GM12865 (cell line): ENCODE measurements around the gene EID2B.
A peak's percentile ranks its signal among the peaks of the same experiment; 100 is the strongest.

Source experiments
- DNase-seq: peaks from one replicate; pipeline ENCODE4 v3.0.0; 2010; ENCODE audit warnings: low read depth
- H3K4me3 ChIP-seq: 2 replicates; pipeline ENCODE4 v1.5.1; 2011; ENCODE audit warnings: mild to moderate bottlenecking, low read depth, low read length, control low read depth
- TF ChIP-seq, protein P1 (sequence below): IDR thresholded peaks from 2 replicates; pipeline ENCODE4 v1.5.1; 2011; ENCODE audit warnings: low read length, control low read depth, low read depth, inconsistent platforms; ENCODE audit not compliant: insufficient read depth; ENCODE audit errors: missing control alignments

EID2B gene

DNA sequence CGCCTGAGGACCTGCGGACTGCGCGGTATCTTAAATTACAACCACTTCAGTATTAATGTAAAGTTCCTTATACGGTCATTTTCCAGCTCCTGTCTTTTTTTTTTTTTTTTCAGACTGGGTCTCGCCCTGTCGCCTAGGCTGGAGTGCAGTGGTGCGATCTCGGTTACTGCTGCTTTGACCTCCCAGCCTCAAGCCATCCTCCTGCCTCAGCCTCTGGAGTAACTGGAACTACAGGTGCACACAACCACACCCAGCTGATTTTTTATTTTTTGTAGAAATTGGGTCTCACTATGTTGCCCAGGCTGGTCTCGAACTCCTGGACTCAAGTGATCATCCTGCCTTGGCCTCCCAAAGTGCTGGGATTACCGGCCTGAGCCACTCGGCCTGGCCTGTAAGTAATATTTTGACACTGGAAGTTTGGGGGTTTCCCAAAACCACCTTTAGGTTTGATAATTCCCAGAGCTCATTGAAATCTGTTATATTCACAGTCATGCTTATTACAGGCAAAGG, 406 bp upstream of the EID2B start:
- DNase-seq = no peak
- TF ChIP-seq, protein P1, sequence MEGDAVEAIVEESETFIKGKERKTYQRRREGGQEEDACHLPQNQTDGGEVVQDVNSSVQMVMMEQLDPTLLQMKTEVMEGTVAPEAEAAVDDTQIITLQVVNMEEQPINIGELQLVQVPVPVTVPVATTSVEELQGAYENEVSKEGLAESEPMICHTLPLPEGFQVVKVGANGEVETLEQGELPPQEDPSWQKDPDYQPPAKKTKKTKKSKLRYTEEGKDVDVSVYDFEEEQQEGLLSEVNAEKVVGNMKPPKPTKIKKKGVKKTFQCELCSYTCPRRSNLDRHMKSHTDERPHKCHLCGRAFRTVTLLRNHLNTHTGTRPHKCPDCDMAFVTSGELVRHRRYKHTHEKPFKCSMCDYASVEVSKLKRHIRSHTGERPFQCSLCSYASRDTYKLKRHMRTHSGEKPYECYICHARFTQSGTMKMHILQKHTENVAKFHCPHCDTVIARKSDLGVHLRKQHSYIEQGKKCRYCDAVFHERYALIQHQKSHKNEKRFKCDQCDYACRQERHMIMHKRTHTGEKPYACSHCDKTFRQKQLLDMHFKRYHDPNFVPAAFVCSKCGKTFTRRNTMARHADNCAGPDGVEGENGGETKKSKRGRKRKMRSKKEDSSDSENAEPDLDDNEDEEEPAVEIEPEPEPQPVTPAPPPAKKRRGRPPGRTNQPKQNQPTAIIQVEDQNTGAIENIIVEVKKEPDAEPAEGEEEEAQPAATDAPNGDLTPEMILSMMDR = no peak
- no peak overlapping the region for H3K4me3 ChIP-seq

DNA sequence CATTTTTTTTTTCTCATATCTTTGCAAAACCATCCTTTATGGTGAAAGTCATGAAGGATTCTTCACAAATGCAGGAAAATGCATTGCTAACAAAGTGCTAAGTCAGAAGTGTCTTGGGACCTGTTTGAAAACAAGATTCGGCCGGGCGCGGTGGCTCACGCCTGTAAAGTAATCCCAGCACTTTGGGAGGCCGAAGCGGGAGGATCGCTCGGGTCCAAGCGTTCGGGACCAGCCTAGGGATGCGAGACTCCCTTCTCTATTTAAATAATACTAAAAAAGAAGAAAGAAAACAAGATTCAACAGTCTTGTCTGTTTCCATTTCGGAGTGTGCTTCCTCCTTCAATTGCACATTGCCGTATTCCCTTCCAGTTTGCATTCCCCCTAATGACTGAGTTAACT, 819 bp downstream of the EID2B start:
- peak overlapping the region; percentile 76 for H3K4me3 ChIP-seq
- TF ChIP-seq, protein P1 = no peak
- DNase-seq = no peak

DNA sequence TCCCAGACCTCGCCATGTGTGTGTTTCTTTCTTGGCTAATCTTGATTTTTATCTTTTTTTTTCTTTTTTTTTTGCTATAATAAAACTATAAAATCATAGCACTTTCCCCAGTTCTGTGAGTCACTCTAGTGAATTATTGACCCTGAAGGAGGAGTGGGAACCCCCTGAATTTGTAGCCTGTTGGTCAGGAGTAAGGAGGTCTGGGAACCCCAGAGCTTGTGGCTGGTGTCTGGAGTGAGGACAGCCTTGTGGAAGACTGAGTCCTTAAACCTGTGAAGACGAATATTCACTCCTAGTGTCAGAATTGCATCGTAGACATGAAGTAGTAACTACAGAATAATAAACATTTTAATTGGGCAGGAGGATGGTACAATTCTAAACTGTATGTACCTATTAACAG, 7.4 kb downstream of the EID2B start:
- no peak for DNase-seq
- H3K4me3 ChIP-seq = no peak overlapping the region
- TF ChIP-seq, protein P1 = no peak

DNA sequence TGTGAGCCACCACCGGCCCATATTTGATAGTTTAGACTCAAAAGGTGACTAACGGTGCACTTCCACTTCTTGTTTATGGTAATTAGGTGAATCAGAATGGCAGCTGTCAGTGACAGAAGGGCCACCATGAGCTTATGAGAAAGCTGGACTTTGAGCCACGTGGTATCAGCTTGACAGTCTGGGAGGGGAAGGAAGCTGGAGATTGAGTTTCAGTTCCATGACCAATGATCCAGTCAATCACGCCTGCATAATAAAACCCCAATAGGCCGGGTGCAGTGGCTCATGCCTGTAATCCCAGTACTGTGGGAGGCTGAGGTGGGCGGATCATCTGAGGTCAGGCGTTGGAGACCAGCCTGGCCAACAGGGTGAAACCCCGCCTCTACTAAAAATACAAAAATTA, 8.2 kb downstream of the EID2B start:
- peak; percentile 35 for DNase-seq
- TF ChIP-seq, protein P1 = no peak

DNA sequence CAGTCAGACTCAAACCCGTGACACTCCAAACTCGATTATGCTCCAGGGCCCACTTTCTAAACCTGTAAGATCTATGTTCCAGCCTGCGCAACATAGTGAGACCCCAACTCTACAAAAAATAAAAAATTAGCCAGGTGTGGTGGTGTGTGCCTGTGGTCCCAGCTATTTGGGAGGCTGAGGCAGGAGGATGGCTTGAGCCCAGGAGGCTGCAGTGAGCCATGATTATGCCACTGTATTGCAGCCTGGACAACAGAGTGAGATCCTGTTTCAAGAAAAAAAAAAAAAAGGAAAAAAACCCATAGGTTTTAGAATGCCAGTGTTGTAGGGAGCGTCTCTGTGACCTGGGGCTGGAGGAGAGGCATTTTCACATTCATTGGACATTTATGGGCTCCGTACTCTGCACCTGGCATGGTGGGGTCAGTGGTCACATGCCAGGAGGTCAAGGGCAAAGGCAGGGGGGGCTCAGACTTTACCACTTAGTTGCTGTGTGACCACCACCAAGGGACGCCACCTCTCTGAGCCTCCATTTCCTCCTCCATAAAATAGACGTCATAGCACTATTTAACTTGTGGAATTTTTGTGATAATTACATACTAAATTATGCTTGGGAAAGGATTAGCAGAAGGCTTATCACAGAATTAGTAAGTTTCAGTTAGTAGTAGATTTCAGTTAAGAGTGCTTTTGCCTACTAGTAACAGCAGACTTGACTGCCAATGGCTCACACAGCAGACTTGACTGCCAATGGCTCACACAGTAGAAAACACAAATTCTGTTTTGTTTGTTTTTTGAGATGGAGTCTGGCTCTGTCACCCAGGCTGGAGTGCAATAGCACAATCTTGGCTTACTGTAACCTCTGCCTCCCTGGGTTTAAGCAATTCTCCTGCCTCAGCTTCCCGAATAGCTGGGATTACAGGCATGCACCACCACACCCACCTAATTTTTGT, 11.8 kb downstream of the EID2B start:
- TF ChIP-seq, protein P1 = no peak
- DNase-seq = no peak
- H3K4me3 ChIP-seq = no peak overlapping the region

More for the DNA sequence above, 8.2 kb downstream of the EID2B start:
- no peak overlapping the region for H3K4me3 ChIP-seq

DNA sequence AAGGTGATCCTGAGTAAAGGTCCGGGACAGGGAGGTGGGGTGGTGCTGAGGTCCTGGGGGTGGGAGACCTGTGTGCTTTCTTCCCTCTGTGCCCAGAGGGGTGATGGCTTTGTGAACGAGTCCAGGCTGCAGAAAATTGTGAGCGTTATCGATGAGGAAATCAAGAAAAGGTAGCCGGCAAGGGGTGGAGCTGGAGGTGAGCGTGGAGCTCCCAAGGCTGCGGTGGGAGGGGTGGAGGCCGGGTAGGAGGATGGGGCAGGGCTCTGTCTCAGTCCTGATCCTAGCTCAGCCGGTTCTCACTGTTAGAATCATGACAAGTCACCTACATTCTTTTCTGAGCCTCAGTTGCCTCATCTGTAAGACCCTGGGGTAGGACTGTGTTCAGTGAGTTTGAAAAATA, 13.7 kb downstream of the EID2B start:
- TF ChIP-seq, protein P1 = no peak
- H3K4me3 ChIP-seq = no peak overlapping the region
- no peak for DNase-seq
